Activated naive CD4-positive, alpha-beta T cell treated with anti-CD3 and anti-CD28 coated beads, Interleukin-2, amount 50 U/mL, for 16 hours (primary cell): ENCODE data around the gene ZFP92.
"Not testable (repeated sequence)": the region's sequence is repeated elsewhere in the genome, so short reads cannot be mapped to it uniquely, and the experiment has no call there.

Experiments
- DNase-seq: peaks from one replicate; pipeline ENCODE4 v3.0.0-alpha.2; 2020

The ZFP92 gene

DNA sequence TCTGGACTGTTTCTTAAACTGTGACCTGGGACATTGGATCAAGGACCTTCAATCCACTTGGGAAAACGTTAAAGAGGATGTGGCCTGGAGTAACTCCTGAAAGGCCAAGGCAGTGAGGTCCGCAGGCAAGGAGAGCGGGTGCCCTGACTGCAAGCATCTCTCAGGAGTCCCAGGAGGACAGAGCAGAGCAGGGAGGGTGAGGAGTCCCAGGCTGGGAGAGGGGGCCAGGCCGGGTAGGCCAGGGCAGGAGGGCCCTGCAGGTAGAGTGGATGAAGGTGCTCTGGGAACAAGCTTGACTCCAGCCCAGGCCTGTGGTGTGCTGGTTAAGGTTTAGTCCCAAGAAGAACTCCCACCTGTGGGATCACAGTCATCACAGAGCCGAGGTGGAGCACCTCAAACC is 23.9 kb upstream of the ZFP92 start:
- no peak for DNase-seq

DNA sequence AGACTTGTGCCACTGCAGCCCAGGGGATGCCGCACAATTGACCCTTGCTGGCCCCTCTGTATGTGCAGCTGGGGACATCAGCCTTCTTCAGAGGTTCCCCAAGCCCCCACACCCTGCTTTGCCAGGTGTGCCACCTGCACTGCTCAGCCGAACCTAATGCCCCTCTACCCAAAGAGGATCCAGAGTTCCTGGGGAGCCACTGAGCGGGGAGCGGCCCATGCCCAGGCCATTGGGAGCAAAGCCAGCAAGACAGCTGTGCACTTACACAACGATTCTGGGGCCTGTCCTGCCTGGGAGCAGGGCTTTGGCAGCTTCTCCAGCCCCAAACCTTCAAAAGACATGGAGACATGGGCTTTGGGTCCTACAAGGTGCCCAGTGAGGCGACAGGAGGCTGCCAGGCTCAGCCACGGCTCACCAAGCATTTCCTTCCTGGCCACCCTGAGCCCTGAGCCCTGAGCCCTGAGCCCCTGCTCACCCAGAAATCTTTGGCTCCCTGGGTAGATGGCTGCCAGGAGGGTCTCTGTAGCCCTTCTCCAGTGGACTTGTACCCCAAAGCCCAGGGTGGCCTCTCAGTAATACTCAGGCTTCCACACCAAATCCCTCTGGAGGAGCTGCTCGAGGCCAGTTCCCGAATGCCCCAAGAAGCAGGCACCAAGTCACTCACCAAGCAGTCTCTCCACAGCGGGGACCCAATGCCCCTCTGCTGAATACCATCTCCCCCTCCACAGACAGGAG is 23.1 kb upstream of the ZFP92 start:
- DNase-seq: no peak

DNA sequence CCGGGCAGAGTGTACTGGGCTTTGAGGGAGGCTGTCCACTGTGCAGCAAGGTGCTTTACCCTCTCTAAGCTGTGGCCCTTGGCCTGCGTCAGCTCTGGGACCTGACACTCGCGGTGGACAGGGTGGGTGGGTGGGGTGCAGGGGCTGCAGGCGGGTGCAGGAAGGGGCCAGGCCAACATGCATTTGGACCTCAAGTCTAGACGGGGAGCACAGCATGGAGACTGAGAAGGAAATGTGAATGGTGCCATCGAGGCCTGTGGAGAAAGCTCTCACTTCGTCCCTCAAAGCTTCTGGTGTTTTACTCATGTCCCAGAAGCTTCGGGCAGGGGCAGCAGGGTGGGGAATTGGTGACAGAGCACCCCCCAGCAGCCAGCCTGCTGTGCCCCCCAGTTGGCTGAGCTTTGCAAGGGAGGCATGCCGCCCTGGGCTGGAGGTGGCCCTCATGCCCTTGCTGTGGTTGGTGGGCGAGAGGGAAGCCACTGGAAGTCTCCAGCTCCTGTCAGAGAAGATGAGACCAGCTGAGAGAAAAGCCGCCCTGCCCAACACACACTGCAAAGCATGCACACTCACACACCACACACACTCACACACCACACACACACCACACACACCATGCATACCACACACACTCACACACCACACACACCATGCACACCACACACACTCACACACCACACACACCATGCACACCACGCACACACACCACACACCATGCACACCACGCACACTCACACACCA is 22.4 kb upstream of the ZFP92 start:
- no peak for DNase-seq

DNA sequence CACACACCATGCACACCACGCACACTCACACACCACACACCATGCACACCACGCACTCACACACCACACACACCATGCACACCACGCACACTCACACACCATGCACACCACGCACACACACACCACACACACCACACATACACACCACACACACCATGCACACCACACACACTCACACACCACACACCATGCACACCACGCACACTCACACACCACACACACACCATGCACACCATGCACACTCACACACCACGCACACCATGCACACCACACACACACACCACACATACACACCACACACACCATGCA is 21.9 kb upstream of the ZFP92 start:
- DNase-seq: not testable (repeated sequence)

DNA sequence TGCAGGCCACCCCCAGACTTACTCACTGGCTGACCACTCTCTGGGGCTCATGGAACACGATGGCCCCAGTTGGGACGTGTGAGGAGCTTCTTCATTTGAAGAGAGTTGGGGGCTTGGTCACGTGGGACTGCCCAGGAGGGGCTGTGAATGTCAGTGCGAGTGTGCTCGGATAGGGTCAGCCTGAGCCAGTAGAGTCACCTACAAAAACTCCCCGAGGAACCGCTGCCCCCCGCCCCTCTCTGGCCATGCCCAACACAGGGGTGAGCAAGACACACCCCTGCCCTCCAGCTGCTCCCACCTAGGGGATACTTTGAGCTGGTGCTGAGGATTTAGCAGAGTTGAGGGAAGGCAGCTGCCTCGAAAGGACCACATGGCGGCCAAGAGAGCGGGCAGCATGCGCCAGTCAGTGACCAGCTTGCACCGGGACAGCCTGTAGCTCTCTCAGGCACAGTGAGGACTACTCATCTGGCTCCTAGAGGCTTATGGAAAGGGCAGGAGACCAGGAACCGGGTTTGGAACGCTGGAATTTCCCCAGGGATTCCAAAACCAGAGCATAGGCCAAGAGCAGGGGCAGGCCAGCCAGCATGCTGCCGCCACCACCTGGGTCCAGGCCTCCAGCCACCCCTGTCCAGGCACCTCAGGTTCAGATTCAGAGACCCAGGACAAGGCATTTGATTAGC is 18.5 kb upstream of the ZFP92 start:
- no peak for DNase-seq

DNA sequence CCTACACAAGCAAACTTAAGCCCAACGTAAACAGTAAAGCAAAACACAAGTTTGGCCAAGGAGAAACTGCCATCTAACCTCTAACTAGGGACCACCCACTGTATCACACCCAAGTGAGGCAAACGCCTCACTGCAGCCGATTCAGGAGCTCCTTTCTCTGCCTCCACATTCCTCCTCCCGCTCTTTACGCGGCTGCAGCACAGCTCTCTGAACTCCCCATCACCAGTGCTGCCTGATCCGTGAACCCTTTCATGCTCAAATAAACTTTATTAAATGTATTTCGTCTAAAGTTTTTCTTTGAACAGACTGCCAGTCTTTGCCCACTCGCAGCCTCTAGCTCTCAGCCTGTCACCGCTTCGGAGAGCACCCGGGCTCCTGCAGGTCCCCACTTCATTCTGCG is 16.7 kb upstream of the ZFP92 start:
- DNase-seq: no peak

DNA sequence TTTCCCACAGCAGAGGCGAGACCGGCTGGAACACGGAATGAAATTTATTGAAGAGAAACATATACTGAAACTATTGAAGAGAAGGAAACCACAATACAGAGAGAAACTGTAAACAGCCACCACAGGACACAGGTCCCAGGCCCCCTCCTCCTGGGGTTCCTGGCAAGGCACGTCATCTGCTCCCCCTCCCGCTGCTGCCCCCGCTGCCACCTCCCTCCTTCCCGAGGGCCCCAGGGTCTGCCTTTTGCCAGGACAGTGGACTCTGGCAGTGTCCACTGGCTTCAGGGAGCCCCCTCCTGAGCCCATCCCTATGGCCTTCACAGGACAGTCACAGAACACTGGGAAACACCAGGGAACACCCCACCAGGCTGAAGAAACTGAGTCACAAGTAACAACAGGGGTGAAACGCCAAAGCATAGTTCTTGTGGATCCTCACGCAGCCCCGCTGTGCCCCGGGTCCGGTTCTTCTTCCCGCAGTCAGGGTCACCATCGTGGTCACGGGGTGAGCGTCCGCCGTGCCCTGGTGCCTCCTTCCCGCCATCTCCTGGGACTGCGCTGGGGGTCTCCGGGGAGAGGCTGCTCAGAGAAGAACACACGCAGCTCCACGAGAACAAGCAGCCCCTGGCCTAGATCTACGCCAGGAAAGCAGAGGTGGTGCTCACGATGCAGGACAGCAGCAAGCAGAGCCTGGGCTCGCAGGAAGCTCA is 15.5 kb upstream of the ZFP92 start:
- DNase-seq: no peak

DNA sequence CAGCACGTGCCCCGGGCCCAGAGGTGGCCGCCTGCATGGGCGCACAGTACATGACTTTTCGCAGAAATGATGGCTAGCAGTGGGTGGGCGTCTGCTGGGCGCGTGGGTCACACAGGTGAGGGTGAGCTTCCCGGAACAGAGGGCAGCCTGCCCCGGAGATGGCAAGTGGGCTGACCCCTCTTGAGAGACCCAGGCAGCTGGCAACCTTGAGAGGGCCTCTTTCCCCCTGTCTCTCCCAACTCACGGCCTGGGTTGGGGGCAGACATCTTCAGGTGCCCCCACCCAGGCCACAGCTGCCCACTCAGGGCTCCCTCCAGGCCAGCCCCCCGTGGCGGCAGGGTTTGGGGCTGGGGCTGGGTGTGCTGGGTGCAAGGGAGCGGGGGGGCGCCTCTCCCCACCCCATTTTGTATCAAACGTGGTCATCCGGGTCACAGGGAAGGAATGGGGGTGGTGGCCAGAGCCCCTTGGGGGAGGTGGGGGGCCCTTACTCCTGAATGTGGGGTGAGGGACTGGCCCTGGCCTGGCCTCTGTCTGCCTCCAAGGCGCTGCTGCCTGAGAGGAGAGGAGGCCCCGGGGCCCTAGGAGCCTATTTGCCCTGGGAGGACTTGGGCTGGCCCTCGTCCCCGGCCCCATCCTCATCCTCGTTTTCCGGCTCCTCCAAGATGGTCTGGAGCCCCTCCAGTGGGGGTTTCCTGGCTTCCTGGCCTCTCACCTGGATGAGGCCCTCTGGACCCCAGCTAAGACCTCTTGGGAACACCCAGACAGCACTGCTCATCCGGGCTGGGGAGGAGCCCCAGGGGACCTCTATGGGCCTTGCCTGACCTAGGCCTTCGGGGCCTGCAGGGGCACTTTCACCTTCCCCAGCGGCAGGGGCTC is 14.7 kb upstream of the ZFP92 start:
- DNase-seq: no peak

DNA sequence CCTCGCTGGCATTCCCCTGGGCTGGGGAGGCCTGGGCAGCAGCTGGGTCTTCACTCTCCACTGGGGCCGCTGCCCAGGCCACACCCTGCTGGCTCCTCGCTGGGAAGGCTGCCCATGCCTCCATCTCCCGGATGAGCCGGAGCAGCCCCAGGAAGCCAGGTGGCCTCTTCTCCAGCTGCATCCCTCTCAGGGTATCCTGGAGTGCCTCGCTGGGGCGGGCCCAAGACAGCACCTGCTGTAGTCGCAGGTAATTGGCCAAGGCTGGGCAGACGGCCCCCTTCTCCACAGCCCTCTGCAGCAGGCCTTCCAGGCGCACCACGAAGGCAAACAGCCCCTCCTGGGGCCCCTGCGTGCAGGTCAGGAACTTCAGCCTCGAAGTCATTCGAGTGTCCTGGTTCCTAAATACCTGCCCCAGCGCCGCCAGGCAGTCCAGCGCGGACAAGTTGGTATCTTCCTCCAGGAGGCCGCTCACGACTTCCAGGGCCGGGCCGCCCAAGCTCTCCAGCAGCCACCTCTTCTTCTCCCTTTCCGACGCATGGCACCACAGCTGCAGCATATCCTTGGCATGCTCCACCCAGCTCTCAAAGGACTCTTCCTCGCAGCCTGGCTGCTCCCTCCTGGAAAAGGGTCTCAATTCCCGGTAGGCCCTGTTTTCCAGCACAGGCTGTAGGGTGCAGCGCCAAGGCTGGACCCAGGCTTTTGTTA is 13.9 kb upstream of the ZFP92 start:
- no peak for DNase-seq

DNA sequence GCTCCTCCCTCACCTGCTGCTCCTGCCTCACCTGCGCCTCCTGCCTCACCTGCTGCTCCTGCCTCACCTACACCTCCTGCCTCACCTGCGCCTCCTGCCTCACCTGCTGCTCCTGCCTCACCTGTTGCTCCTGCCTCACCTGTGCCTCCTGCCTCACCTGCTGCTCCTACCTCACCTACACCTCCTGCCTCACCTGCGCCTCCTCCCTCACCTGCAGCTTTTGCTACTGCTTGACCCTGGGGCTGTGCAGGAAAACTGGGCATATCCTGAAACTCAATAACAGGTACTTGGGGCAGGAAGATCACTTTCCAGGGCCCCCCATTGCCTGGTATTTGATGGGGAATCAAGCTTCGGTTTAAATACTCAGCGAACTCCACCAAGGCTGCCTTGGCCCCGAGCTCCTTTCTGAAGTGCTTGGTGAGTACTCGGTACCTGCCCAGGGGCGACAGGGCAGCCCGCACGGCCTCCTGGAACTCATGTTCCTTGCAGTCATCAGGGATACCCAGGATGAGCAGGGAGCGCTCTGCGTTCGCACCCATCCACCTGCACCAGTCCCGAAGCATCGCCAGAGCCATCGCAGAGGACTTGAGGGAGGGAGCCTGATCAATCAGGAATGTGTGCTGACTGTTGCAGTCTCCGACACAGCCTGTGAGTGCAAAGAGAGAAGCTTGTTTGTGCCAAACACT is 12.9 kb upstream of the ZFP92 start:
- no peak for DNase-seq

DNA sequence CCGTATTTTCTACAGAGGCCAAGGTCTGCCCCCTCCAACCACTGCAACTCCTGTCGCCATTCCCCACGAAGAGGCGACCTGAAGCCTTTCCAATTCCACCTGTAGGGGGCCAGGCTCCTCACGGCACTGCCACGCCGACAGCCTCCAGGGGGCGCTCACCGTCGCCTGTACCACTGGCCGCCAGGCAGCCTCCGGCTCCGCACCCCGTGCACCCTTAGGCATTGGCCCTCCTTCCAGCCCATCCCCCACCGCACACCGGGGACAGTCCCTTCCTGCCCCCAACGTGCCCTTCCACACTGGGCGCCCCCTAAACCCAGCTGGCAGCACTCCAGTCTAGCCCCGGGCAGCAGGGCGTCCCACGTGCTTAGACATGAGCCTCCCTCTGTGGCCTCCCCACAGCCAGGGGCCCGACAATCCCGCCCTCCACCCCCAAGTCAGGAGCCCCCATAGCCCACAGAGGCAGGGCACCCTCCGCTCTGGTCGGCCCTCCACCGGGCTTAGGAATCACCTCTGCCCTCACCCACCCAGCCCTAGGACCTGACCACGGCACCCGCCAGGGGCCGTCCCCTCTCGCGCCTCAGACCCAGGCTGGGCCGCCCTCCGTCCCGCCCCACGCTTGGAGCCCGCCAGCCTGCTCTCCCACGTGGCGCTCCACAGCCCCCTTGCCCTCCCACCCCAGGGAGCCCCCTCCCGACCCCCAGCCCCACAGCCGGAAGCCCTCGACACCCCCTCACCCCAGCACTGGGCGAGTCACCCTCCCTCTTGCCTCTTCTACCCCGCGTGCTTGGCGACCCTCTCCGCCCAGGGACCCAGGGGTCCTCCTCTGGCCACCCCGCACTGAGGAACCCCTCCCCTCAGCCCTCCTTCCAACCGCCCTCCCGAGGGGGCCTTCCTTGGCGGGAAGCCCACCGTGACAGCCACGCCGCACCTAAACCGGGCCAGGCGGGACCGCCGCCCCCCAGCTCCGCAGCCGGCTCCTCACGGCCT is 10.8 kb upstream of the ZFP92 start:
- peak; percentile 55 for DNase-seq

DNA sequence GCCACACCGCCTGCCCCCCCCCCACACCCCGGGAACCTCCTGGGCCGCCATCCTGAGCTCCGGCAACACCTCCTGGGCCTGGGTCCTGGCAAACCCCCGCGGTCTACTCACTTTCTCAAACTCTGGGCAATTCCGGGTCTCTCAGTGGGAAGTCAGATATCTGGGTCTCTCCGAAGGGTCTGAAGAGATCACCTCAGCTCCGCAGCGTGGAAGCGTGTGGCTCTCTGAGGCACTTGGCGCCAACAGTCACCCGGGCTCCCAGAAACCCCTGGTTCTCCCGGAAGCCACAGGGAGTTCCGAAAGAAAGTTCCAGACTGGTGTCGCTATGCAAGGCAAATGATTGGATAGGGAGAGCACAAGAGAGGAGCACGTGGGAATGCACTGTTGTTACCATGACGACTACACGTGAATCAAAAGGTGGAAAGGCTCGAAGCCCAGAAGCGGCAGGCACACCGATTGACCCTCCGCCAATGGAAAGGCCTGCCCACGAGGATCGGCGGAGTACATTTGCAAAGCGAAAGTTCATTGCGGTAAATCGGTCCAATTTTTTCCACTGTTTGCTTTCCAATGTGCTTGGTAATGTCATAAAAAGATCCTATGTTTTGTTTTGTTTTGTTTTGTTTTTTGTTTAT is 10.0 kb upstream of the ZFP92 start, which contains the start of gene PNMA6E:
Gene PNMA6E (minus strand): TSS at position 218 of the 632 bp plus-strand sequence. CDS start 2,501 bp downstream, outside the sequence.
- DNase-seq: no peak

DNA sequence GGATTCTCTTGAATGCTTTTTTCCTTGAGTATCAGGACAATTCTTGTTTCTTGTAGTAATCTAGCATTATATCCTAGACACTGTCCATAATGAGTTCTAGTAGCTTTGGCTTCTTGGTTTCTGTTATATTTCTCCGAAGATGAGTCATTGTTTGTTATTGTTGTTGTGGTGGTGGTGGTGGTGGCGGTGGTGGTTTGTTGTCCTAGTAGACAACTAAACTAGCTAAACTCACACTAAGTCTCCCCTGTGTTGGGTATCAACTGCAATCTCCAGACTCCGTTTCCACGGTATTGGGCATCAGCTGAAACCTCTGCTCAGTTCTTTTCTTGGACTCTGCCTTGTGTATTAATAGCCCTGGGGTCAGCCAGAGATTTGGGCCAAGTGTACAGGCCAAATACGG is 6.9 kb upstream of the ZFP92 start:
- DNase-seq: not testable (repeated sequence)

DNA sequence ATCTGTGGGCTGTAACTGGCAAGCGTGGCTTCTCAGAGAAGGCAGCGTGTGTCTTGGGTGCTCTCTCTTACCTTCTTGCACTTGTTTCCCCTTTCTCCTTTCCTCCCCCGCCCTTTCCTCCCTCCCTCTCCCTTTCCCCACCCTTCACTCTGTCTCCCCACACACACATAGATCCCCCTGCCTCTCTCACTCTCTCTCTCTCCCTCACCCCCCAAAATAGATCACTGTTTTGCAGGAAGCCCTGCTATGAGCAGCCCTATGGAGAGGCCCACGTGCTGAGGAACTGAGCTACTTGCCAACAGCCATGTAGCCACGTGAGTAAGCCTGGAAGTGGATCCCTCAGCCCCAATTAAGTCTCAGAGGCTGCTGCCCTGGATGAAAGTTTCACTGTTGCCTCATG is 5.8 kb upstream of the ZFP92 start:
- no peak for DNase-seq

DNA sequence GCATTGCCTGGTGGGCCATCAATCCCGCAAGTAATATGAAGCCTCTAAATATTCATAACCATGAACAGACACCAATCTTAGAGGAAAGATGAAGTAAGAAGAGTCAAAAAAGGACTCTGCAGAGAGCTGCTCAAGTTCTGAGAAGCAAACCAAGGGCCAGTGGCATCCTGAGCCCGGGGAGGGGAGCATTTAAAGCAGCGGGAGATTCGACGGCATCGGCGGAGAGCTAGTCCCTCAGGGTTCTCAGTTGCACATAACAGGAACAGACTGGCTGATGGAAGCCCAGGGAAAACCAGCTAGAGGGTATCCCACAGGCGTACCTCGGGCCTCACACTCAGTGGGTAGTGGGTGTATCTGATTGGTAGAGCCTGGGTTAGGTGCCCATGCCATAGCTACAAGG is 5.3 kb upstream of the ZFP92 start:
- no peak for DNase-seq

DNA sequence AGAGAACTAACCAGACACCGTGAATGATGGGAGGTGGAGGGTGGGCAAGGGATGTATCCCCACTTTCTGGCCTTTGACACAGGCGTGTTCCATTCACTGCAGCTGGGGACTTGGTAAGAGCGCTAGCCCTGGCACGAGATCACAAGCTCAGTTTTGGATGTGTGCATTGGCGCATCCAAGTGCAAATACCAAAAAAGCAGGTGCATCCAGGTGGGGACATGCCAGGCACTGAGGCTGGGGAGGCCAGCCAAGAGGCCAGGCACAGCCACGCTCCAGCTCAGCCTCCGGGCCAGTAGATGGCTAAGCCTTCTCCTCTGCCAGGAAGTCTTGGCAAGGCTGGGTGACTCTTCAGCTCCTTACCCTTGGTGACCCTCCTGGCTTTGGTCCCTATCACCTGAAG is 4.4 kb upstream of the ZFP92 start:
- no peak for DNase-seq

DNA sequence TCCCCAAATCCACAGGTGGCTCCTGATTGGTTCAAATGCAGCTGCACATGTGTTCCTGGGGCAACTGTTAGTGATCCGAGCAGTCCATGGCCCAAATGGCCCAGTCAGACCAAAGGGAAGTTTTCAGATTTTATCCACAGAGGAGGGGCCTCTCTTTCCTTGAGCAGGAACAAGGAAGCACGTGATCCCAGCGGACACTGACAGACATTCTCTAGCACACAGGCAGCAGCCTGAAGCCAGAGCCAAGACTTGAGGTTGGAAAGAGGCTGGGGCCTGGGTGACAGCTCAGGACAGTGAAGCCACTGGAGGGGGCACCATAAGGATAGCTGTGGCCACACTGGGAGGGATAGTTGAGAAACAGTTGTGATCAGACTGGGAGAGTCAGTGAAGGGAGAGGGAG is 3.5 kb upstream of the ZFP92 start:
- no peak for DNase-seq

DNA sequence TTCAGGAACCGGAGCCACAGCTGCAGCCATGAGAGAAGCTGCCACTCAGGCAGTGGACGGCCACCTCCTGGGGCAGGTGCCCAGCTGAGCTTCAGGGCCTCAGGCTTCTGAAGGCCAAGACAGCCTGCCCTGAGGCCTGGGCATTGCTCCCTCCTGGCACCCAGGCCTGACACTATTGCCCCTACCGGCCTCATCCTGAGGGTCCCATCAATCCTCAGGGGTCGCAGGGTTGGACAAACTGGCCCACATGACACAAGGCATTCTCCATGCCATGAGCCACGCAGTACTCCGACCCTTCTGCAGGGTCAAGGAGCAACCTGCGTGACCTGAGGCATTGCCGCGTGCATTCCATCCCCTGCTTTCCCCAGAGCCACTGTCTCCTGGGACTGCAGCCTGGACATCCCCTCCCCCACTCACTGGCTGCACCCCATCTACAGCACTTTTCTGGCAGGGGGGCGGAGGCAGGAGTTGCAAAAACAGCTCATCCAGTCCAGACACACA is 3.0 kb upstream of the ZFP92 start:
- DNase-seq: no peak

DNA sequence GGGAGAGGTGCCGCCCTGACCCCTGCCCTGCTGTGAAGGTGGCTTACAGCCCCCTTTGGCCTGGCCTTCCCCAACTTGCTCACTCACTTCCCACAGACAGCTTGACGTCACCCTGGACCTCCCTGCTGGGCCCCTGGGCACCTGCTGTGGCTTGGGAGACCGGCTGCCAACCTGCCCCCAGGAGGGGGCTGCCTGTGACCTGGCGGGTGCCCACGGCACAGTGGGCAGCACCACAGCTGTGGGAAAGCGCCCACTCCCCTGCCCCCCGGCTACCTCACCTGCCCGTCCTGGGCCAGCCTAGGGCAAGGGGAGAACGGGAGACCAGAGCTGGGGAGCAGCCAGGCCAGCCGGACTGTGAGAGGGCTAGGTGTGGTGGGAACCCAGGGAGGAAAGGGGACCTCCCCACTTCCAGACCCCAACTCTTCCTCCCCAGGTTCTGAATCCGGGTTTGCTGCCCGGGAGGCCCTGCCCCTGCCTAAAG is 2.4 kb upstream of the ZFP92 start:
- DNase-seq: no peak
